GM19099 (cell line): ENCODE data around the gene RGS5.

ENCODE experiments used
- POLR2A ChIP-seq: IDR thresholded peaks from 3 replicates; pipeline ENCODE4 v1.6.1; 2011; ENCODE audit warnings: low read depth; ENCODE audit not compliant: insufficient read length; ENCODE audit errors: extremely low read depth

Gene RGS5

DNA sequence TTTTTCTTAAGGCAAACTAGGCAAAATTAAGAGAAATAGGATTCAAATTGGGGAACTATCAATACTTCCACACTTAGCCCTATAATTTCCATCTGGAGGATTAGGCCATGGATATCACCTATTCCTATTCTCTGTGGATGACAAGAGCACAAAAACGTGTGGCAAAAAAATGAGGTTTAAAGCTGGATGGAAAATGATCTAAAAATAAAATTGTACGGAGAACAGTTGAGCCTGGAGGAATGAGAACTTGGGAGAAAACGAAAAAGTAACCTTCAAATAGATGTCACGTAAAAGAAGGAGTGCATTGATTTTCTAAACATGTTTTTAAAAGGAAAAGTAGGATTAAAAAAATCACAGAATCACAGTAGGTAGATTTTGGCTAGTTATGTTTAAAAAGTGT lies 77.9 kb downstream of the RGS5 start:
- no peak for TF ChIP-seq POLR2A

DNA sequence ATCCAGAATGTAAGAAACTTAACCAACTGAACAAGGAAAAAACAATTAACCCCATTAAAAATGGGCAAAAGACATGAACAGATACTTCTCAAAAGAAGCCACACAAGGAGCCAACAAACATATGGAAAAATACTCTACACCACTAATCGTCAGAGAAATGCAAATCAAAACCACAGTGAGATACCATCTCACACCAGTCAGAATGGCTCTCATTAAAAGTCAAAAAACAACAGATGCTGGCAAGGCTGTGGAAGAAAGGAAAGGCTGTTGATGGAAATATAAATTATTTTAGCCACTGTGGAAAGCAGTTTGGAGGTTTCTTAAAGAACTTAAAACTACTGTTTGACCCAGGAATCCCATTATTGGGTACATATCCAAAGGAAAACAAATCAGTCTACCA lies 82.3 kb downstream of the RGS5 start:
- TF ChIP-seq POLR2A: no peak

DNA sequence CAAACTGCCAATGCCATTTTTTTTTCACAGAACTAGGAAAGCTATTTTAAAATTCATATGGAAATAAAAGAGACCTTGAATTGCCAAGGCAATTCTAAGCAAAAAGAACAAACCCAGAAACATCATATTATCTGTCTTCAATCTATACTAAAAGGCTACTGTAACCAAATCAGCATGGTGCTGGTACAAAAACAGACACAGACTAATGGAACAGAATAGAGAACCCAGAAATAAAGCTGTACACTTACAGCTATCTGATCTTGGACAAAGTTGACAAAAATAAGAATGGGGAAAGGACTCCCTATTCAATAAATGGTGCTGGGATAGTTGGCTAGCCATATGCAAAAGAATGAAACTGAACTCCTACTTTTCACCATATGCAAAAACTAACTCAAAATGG lies 83.0 kb downstream of the RGS5 start:
- TF ChIP-seq POLR2A: no peak

GRCh38 chr1:163115887-163116286 lies 86.8 kb downstream of the RGS5 start:
- TF ChIP-seq POLR2A: no peak

DNA sequence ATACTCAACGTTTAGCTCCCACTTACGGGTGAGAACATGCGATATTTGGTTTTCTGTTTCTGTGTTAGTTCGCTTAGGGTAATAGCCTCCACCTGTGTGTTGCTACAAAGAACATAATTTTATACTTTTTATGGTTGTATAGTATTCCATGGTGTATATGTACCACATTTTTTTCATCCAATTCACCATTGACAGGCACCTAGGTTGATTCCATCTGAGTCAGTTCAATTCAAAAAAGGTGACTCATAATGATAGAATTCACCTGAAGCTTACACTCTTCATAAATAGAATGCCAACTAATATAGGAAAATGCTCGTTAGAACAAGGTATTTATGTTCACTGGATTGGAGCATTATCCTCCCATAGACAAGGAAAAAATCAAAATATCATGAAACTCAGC lies 95.1 kb downstream of the RGS5 start:
- no peak for TF ChIP-seq POLR2A

DNA sequence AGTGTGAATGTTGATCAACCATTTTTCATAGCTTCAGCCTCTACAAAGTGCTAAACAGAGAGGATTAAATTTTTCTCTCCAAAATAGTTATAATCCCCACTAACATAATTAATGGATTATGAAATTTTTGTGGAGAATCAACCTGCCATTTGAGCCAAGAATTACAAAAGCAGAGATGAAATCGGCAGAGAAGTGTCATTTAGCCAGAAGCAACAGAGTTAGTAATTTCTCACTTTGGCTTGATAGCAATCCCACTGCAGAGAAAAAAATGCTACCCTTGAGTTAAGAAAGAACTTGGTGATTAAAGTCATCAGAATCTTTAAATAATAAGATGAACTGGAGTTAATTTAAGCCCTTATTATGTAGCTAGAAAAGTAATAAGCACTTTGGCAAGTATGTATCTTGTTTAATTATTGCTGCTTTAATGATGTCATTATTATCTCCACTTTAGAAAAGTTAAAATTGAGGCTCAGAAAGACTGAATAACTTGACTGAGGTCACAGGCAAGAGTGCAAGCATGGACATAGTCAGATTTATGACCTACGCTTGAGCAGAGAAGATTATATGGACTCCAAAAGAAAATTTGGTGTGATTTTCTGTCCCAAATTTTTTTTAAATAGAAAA lies 96.2 kb downstream of the RGS5 start:
- no peak for TF ChIP-seq POLR2A

DNA sequence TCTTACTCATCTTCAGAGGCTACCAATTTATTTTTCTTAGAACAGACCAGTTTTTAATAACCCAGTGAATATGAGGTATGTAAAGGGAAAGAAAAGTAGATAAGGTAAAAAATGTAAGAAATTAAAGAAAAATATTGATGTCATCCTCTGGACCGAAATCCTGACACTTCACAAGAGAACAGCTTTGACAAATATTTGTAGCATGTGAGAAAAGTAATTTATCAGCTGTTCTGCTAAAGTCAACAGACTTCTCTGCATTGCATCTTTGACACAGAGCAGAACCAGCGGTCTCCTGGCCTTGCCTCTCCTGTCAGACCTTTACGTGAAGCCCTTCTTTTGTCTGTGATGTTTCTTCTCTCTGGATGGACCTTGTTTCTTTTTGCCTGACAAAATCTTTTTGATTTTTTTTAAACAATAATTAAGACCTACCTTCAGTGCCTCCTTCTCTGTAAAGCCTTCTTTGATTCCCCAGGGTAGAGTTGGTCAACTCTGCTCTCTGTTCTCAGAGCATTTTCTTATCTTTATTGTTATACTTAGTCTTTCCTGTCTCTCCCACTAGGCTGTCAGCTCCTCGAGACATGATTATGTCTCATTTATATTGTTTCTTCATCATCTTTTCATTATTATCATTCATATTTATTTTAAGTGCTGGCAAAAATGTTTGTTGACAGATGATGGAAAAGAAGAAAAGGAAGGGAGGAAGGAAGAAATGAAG lies 98.2 kb downstream of the RGS5 start:
- no peak for TF ChIP-seq POLR2A

- TF ChIP-seq POLR2A: no peak
Measured at GRCh38 chr1:163102590-163102989, 100.1 kb downstream of the RGS5 start.

DNA sequence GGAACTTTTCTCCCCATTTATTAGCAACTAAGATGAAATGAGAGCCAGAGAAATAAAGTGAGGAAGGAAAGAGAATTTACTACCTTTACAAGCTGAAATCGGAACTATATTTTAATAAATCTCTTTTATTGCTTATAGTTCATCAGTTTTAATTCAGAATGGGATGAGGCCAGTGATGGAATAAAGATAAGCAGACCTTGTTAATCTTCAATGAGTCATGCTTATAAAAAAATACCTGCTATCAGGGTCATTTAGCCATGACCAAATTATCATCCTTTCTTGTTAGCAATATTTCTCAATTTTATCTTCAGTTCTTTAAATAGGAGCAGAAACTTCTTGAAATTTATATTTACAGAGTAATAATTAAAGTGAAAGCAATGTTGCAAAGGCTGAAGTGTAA lies 107.5 kb downstream of the RGS5 start:
- no peak for TF ChIP-seq POLR2A

GRCh38 chr1:163094589-163094988 lies 108.1 kb downstream of the RGS5 start:
- TF ChIP-seq POLR2A: no peak

DNA sequence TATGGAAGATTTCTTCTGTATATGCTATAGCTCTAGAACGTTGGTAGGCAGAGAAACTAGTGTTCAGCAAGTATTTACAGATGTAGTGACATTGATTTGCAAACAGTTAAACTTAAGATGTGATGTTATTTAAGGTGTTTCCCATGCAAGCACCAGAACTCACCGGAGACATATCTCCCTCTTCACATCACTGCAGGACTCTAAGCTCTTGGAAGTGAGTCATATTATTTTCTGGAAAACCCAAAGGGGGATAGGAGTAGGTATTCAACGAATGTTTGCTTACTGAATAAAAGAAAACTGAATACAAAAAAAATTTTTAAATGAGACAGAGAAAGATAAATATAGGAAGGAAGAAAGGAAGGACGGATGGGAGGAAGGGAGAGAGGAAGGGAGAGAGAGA lies 108.5 kb downstream of the RGS5 start:
- TF ChIP-seq POLR2A: no peak

GRCh38 chr1:163093579-163093978 lies 109.1 kb downstream of the RGS5 start:
- no peak for TF ChIP-seq POLR2A

DNA sequence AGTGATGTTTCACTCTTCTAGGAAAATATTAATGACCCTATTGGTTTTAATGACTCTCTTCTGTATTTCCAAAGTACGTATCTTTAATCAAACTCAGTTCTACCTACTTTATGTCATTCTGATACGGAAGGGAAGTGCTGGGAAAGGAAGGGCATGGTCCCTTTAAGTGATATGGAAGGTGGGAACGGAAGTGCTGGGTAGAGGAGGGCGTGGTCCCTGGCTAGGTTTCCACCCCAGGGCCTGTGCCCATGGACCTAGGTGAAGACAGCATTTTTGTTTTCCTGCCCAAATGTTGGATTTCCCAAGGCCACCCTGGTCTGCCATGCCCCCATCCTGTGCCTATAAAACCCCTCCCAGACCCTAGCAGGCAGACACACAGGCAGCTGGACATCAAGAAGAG lies 109.5 kb downstream of the RGS5 start:
- no peak for TF ChIP-seq POLR2A
